Hematopoietic multipotent progenitor cell treated with erythropoietin and hydrocortisone succinate and interleukin-3 and kit ligand, for 17 days (in vitro differentiated cells): ENCODE data around the gene CACNG4.

Experiments used
- DNase-seq: peaks from one replicate; pipeline ENCODE4 v3.0.0-alpha.2; 2015; ENCODE audit warnings: low spot score

The CACNG4 gene

GRCh38 chr17:66985338-66986237, 21.1 kb downstream of the CACNG4 start:
- DNase-seq: no peak

GRCh38 chr17:66986659-66987058, 22.2 kb downstream of the CACNG4 start:
- no peak for DNase-seq

- no peak for DNase-seq
Observed at GRCh38 chr17:66987059-66987616, 22.6 kb downstream of the CACNG4 start.

GRCh38 chr17:66988069-66988798, 23.7 kb downstream of the CACNG4 start:
- DNase-seq: no peak

- no peak for DNase-seq
Observed at GRCh38 chr17:66989076-66989475, 24.6 kb downstream of the CACNG4 start.

- DNase-seq: no peak
Observed at GRCh38 chr17:66989579-66989978, 25.1 kb downstream of the CACNG4 start.

GRCh38 chr17:66990047-66990446, 25.5 kb downstream of the CACNG4 start:
- DNase-seq: no peak

- DNase-seq: no peak
Observed at GRCh38 chr17:66992911-66993442, 28.5 kb downstream of the CACNG4 start.

- DNase-seq: no peak
Observed at GRCh38 chr17:66994361-66994760, 29.9 kb downstream of the CACNG4 start.

GRCh38 chr17:66994930-66995535, 30.5 kb downstream of the CACNG4 start:
- no peak for DNase-seq

- no peak for DNase-seq
Observed at GRCh38 chr17:66995944-66996343, 31.4 kb downstream of the CACNG4 start.

GRCh38 chr17:66996926-66997325, 32.4 kb downstream of the CACNG4 start:
- DNase-seq: no peak

- no peak for DNase-seq
Observed at GRCh38 chr17:67003231-67003630, 38.7 kb downstream of the CACNG4 start.

GRCh38 chr17:67004181-67004580, 39.7 kb downstream of the CACNG4 start:
- no peak for DNase-seq

- no peak for DNase-seq
Observed at GRCh38 chr17:67007266-67007665, 42.8 kb downstream of the CACNG4 start.

- no peak for DNase-seq
Observed at GRCh38 chr17:67008101-67008500, 43.6 kb downstream of the CACNG4 start.

- DNase-seq: no peak
Observed at GRCh38 chr17:67011527-67012175, 47.1 kb downstream of the CACNG4 start.

- DNase-seq: no peak
Observed at GRCh38 chr17:67013891-67014290, 49.4 kb downstream of the CACNG4 start.

- DNase-seq: no peak
Observed at GRCh38 chr17:67015001-67015400, 50.5 kb downstream of the CACNG4 start.

- no peak for DNase-seq
Observed at GRCh38 chr17:67016039-67016762, 51.7 kb downstream of the CACNG4 start.

GRCh38 chr17:67017910-67018309, 53.4 kb downstream of the CACNG4 start:
- no peak for DNase-seq
